Activated T-cell treated with anti-CD3 and anti-CD28 coated beads, Interleukin-2, amount 50 U/mL, for 24 hours (primary cell): ENCODE data around the gene EIF4E1B.

Experiments used
- DNase-seq: peaks from one replicate; pipeline ENCODE4 v3.0.0-alpha.2; 2020
- H3K27ac Mint-ChIP-seq: 2 replicates; pipeline ENCODE4 v1.8.0; 2020; ENCODE audit warnings: mild to moderate bottlenecking, mixed read lengths
- H3K27me3 Mint-ChIP-seq: 2 replicates; pipeline ENCODE4 v1.8.0; 2020; ENCODE audit warnings: mixed read lengths
- H3K36me3 Mint-ChIP-seq: 2 replicates; pipeline ENCODE4 v1.8.0; 2020; ENCODE audit warnings: low read depth, mixed read lengths
- H3K4me1 Mint-ChIP-seq: 2 replicates; pipeline ENCODE4 v1.8.0; 2020; ENCODE audit warnings: low read depth, mixed read lengths
- H3K4me3 Mint-ChIP-seq: 2 replicates; pipeline ENCODE4 v1.8.0; 2020; ENCODE audit warnings: mild to moderate bottlenecking, moderate library complexity, mixed read lengths
- H3K9me3 Mint-ChIP-seq: 2 replicates; pipeline ENCODE4 v1.8.0; 2020; ENCODE audit warnings: mixed read lengths

EIF4E1B gene

GRCh38 chr5:176612855-176613254 lies 17.6 kb upstream of the EIF4E1B start:
- Mint-ChIP-seq H3K36me3 (no peaks in the 10 kb centered on the region), H3K9me3 (no peaks in the 10 kb centered on the region), H3K27me3 (peaks cover 61% of the 10 kb centered on the region), H3K27ac (no peak overlapping the region), H3K4me1 (peaks cover 14% of the 10 kb centered on the region), H3K4me3 (no peak overlapping the region)
- no peak for DNase-seq

GRCh38 chr5:176614805-176615478 lies 15.5 kb upstream of the EIF4E1B start:
- Mint-ChIP-seq H3K9me3 (no peaks in the 10 kb centered on the region), H3K4me1 (peaks cover 17% of the 10 kb centered on the region), H3K27me3 (peaks cover 70% of the 10 kb centered on the region), H3K36me3 (no peaks in the 10 kb centered on the region), H3K4me3 (no peak overlapping the region), H3K27ac (no peak overlapping the region)
- DNase-seq = no peak

GRCh38 chr5:176616511-176616910 lies 14.0 kb upstream of the EIF4E1B start:
- H3K27ac Mint-ChIP-seq = no peak overlapping the region
- H3K27me3 Mint-ChIP-seq = peaks cover 79% of the 10 kb centered on the region
- peaks cover 19% of the 10 kb centered on the region for H3K4me1 Mint-ChIP-seq
- no peaks in the 10 kb centered on the region for H3K9me3 Mint-ChIP-seq
- DNase-seq = no peak
- no peak overlapping the region for H3K4me3 Mint-ChIP-seq
- H3K36me3 Mint-ChIP-seq = no peaks in the 10 kb centered on the region

- no peak for DNase-seq
- H3K4me1 Mint-ChIP-seq = peaks cover 18% of the 10 kb centered on the region
- no peaks in the 10 kb centered on the region for H3K9me3 Mint-ChIP-seq
- H3K27me3 Mint-ChIP-seq = peaks cover 73% of the 10 kb centered on the region
- H3K4me3 Mint-ChIP-seq = no peak overlapping the region
- no peaks in the 10 kb centered on the region for H3K36me3 Mint-ChIP-seq
- no peak overlapping the region for H3K27ac Mint-ChIP-seq
Observed at GRCh38 chr5:176618783-176619182, 11.7 kb upstream of the EIF4E1B start.

- no peaks in the 10 kb centered on the region for H3K9me3 Mint-ChIP-seq
- peaks cover 18% of the 10 kb centered on the region for H3K4me1 Mint-ChIP-seq
- H3K27ac Mint-ChIP-seq = no peak overlapping the region
- peaks cover 77% of the 10 kb centered on the region for H3K27me3 Mint-ChIP-seq
- peak; percentile 85 for DNase-seq
- no peak overlapping the region for H3K4me3 Mint-ChIP-seq
- H3K36me3 Mint-ChIP-seq = no peaks in the 10 kb centered on the region
Observed at GRCh38 chr5:176619203-176619568, 11.3 kb upstream of the EIF4E1B start.

GRCh38 chr5:176619569-176620332 lies 10.7 kb upstream of the EIF4E1B start:
- H3K36me3 Mint-ChIP-seq = no peaks in the 10 kb centered on the region
- H3K27ac Mint-ChIP-seq = no peak overlapping the region
- H3K27me3 Mint-ChIP-seq = peaks cover 78% of the 10 kb centered on the region
- no peak for DNase-seq
- no peaks in the 10 kb centered on the region for H3K9me3 Mint-ChIP-seq
- peaks cover 18% of the 10 kb centered on the region for H3K4me1 Mint-ChIP-seq
- H3K4me3 Mint-ChIP-seq = peak overlapping the region; percentile 42

- peak; percentile 45 for DNase-seq
- H3K4me3 Mint-ChIP-seq = peak overlapping the region; percentile 42
- H3K9me3 Mint-ChIP-seq = no peaks in the 10 kb centered on the region
- H3K27me3 Mint-ChIP-seq = peaks cover 81% of the 10 kb centered on the region
- no peaks in the 10 kb centered on the region for H3K36me3 Mint-ChIP-seq
- peaks cover 18% of the 10 kb centered on the region for H3K4me1 Mint-ChIP-seq
- no peak overlapping the region for H3K27ac Mint-ChIP-seq
Observed at GRCh38 chr5:176620333-176620981, 10.0 kb upstream of the EIF4E1B start.

- Mint-ChIP-seq H3K4me1 (peaks cover 18% of the 10 kb centered on the region), H3K4me3 (no peak overlapping the region), H3K36me3 (no peaks in the 10 kb centered on the region), H3K27me3 (peaks cover 77% of the 10 kb centered on the region), H3K27ac (no peak overlapping the region), H3K9me3 (no peaks in the 10 kb centered on the region)
- no peak for DNase-seq
Observed at GRCh38 chr5:176621661-176622079, 8.8 kb upstream of the EIF4E1B start.

- Mint-ChIP-seq H3K27ac (no peak overlapping the region), H3K9me3 (no peaks in the 10 kb centered on the region), H3K36me3 (no peaks in the 10 kb centered on the region), H3K27me3 (peaks cover 78% of the 10 kb centered on the region), H3K4me3 (no peak overlapping the region), H3K4me1 (peaks cover 14% of the 10 kb centered on the region)
- no peak for DNase-seq
Observed at GRCh38 chr5:176624142-176624541, 6.3 kb upstream of the EIF4E1B start.

- Mint-ChIP-seq H3K9me3 (no peaks in the 10 kb centered on the region), H3K27me3 (peaks cover 78% of the 10 kb centered on the region), H3K4me1 (peaks cover 14% of the 10 kb centered on the region), H3K4me3 (no peak overlapping the region), H3K36me3 (no peaks in the 10 kb centered on the region), H3K27ac (no peak overlapping the region)
- no peak for DNase-seq
Observed at GRCh38 chr5:176624938-176625337, 5.5 kb upstream of the EIF4E1B start.

GRCh38 chr5:176625512-176625911 lies 5.0 kb upstream of the EIF4E1B start:
- peaks cover 75% of the 10 kb centered on the region for H3K27me3 Mint-ChIP-seq
- DNase-seq = no peak
- H3K9me3 Mint-ChIP-seq = no peaks in the 10 kb centered on the region
- no peak overlapping the region for H3K4me3 Mint-ChIP-seq
- peaks cover 11% of the 10 kb centered on the region for H3K4me1 Mint-ChIP-seq
- H3K36me3 Mint-ChIP-seq = no peaks in the 10 kb centered on the region
- H3K27ac Mint-ChIP-seq = no peak overlapping the region

- H3K9me3 Mint-ChIP-seq = no peaks in the 10 kb centered on the region
- H3K27me3 Mint-ChIP-seq = peaks cover 76% of the 10 kb centered on the region
- peaks cover 14% of the 10 kb centered on the region for H3K4me1 Mint-ChIP-seq
- no peak overlapping the region for H3K4me3 Mint-ChIP-seq
- H3K27ac Mint-ChIP-seq = no peak overlapping the region
- H3K36me3 Mint-ChIP-seq = no peaks in the 10 kb centered on the region
- DNase-seq = no peak
Observed at GRCh38 chr5:176625966-176626875, 4.3 kb upstream of the EIF4E1B start.

- H3K4me1 Mint-ChIP-seq = peaks cover 14% of the 10 kb centered on the region
- no peak for DNase-seq
- no peaks in the 10 kb centered on the region for H3K36me3 Mint-ChIP-seq
- peaks cover 76% of the 10 kb centered on the region for H3K27me3 Mint-ChIP-seq
- H3K4me3 Mint-ChIP-seq = no peak overlapping the region
- H3K9me3 Mint-ChIP-seq = no peaks in the 10 kb centered on the region
- no peak overlapping the region for H3K27ac Mint-ChIP-seq
Observed at GRCh38 chr5:176626876-176627236, 3.6 kb upstream of the EIF4E1B start.

- H3K4me3 Mint-ChIP-seq = no peak overlapping the region
- H3K27me3 Mint-ChIP-seq = peaks cover 74% of the 10 kb centered on the region
- H3K36me3 Mint-ChIP-seq = no peaks in the 10 kb centered on the region
- peaks cover 14% of the 10 kb centered on the region for H3K4me1 Mint-ChIP-seq
- no peak for DNase-seq
- no peak overlapping the region for H3K27ac Mint-ChIP-seq
- no peaks in the 10 kb centered on the region for H3K9me3 Mint-ChIP-seq
Observed at GRCh38 chr5:176627582-176627981, 2.9 kb upstream of the EIF4E1B start.
